ENCODE results near the gene CBLC. TPM values are rescaled to one million over a fixed set of nuclear protein-coding genes. Genes with fewer than 3 reads are reported as not detected.

CBLC gene
- total RNA-seq, 4 donors from 2014 or later, result 0.93 to 1.0 TPM; not detected in 2

GRCh38 chr19:44748426-44749254 lies 29.1 kb upstream of the CBLC start, which contains the start of gene BCL3:
BCL3 (plus strand) TSS chr19:44748708; CDS start chr19:44748791, 83 bp downstream.
- peak; percentile 28 for TF ChIP-seq POLR2AphosphoS5 (IDR thresholded peaks at IDR 0.05)
- peak; percentile 48 to 63 for TF ChIP-seq POLR2A (IDR thresholded peaks at IDR 0.05)
- no peak for TF ChIP-seq EP300 (IDR thresholded peaks at IDR 0.05)
- peak in 2 of 4 experiments; percentile 9 to 18 for TF ChIP-seq CTCF (IDR thresholded peaks at IDR 0.05)
- peak; percentile 46 for ATAC-seq
- 0 to 14% methylated on average over 1 of the region's 88 CpGs for WGBS, 2 donors (ENCODE audit: low coverage in 1 of 2)

GRCh38 chr19:44749292-44749691 lies 28.4 kb upstream of the CBLC start:
- peak overlapping the region; percentile 72 to 92 (median 92) for H3K27ac ChIP-seq
- no peak for ATAC-seq
- H3K36me3 ChIP-seq, result peaks cover 0 to 25% of the 10 kb centered on the region in 2 donors
- peaks cover 0 to 89% (median 45%) of the 10 kb centered on the region in 3 donors for H3K4me1 ChIP-seq
- no peaks in the 10 kb centered on the region for H3K27me3 ChIP-seq
- H3K9me3 ChIP-seq, result no peaks in the 10 kb centered on the region
- WGBS, 2 donors (ENCODE audit: low coverage in 1 of 2), result 18 to 25% methylated on average over 1 of the region's 1 CpG
- H3K4me3 ChIP-seq, result peak overlapping the region; percentile 81 to 85
- TF ChIP-seq EP300 (IDR thresholded peaks at IDR 0.05) (no peak), POLR2AphosphoS5 (IDR thresholded peaks at IDR 0.05) (no peak), POLR2A (IDR thresholded peaks at IDR 0.05) (no peak), CTCF (IDR thresholded peaks at IDR 0.05) (no peak)

More at GRCh38 chr19:44748426-44749254, 29.1 kb upstream of the CBLC start, which contains the start of gene BCL3:
- Histone ChIP-seq H3K27ac (peak within 1 kb of the TSS; percentile 72 to 92 (median 92)), H3K36me3 (peaks cover 0 to 25% of the 10 kb centered on the region in 2 donors), H3K4me3 (peak within 1 kb of the TSS; percentile 81 to 85), H3K27me3 (no peaks in the 10 kb centered on the region), H3K4me1 (peaks cover 0 to 89% (median 45%) of the 10 kb centered on the region in 3 donors), H3K9me3 (no peaks in the 10 kb centered on the region)

- TF ChIP-seq POLR2A (IDR thresholded peaks at IDR 0.05), result no peak
- no peak for TF ChIP-seq POLR2AphosphoS5 (IDR thresholded peaks at IDR 0.05)
- no peak for TF ChIP-seq EP300 (IDR thresholded peaks at IDR 0.05)
- TF ChIP-seq CTCF (IDR thresholded peaks at IDR 0.05), result no peak
- peak overlapping the region; percentile 81 to 85 for H3K4me3 ChIP-seq
- H3K36me3 ChIP-seq, result peaks cover 0 to 25% of the 10 kb centered on the region in 2 donors
- no peak for ATAC-seq
- WGBS, 2 donors (ENCODE audit: low coverage in 1 of 2), result 54 to 92% methylated on average over 4 to 8 of the region's 10 CpGs
- H3K27ac ChIP-seq, result peak overlapping the region in 3 of 4 donors; percentile 91 to 92 (median 92)
- H3K4me1 ChIP-seq, result peaks cover 0 to 89% (median 49%) of the 10 kb centered on the region in 3 donors
- H3K9me3 ChIP-seq, result no peaks in the 10 kb centered on the region
- no peaks in the 10 kb centered on the region for H3K27me3 ChIP-seq
Observed at GRCh38 chr19:44749994-44750393, 27.7 kb upstream of the CBLC start.

- peak overlapping the region in 3 of 4 donors; percentile 88 to 93 (median 90) for H3K27ac ChIP-seq
- TF ChIP-seq POLR2A (IDR thresholded peaks at IDR 0.05), result no peak
- 77 to 79% methylated on average over 5 to 8 of the region's 8 CpGs for WGBS, 2 donors (ENCODE audit: low coverage in 1 of 2)
- no peaks in the 10 kb centered on the region for H3K9me3 ChIP-seq
- H3K4me1 ChIP-seq, result peaks cover 0 to 89% (median 61%) of the 10 kb centered on the region in 3 donors
- H3K27me3 ChIP-seq, result no peaks in the 10 kb centered on the region
- peaks cover 0 to 45% of the 10 kb centered on the region in 2 donors for H3K36me3 ChIP-seq
- ATAC-seq, result no peak
- peak overlapping the region in 1 of 2 donors; percentile 49 for H3K4me3 ChIP-seq
Observed at GRCh38 chr19:44752123-44752815, 25.4 kb upstream of the CBLC start.
